Fibroblast of skin of left biceps (primary cell): Measurements from ENCODE around the gene CABP2.

ENCODE experiments used
- DNase-seq, 2 experiments: peaks; one replicate each; pipeline ENCODE4 v3.0.0-alpha.2; 2013; ENCODE audit warnings: low read depth in 2 of 2

Gene CABP2

GRCh38 chr11:67507864-67508485 lies 15.3 kb downstream of the CABP2 start, which contains the start of gene CDK2AP2:
CDK2AP2 (minus strand) TSS chr11:67508162; CDS start chr11:67508082, 80 bp downstream.
- peak; percentile 99 for DNase-seq

GRCh38 chr11:67507242-67507863 lies 15.9 kb downstream of the CABP2 start:
- peak; percentile 15 to 18 for DNase-seq

GRCh38 chr11:67506426-67507051 lies 16.7 kb downstream of the CABP2 start:
- no peak for DNase-seq

GRCh38 chr11:67505605-67506396 lies 17.4 kb downstream of the CABP2 start:
- DNase-seq: peak; percentile 28 to 34

- DNase-seq: no peak
Observed at GRCh38 chr11:67504950-67505581, 18.2 kb downstream of the CABP2 start, which contains the start of gene PITPNM1. PITPNM1 (minus strand) TSS chr11:67505363; CDS start chr11:67504180, 1,183 bp downstream.

- DNase-seq: no peak
Observed at GRCh38 chr11:67504005-67504949, 19.0 kb downstream of the CABP2 start.

- no peak for DNase-seq
Observed at GRCh38 chr11:67503119-67504004, 19.9 kb downstream of the CABP2 start.

- DNase-seq: no peak
Observed at GRCh38 chr11:67502328-67502979, 20.8 kb downstream of the CABP2 start.

- no peak for DNase-seq
Observed at GRCh38 chr11:67501854-67502253, 21.4 kb downstream of the CABP2 start.

GRCh38 chr11:67500831-67501715 lies 22.2 kb downstream of the CABP2 start:
- DNase-seq: no peak

- DNase-seq: no peak
Observed at GRCh38 chr11:67500484-67500821, 22.8 kb downstream of the CABP2 start.

GRCh38 chr11:67499808-67500483 lies 23.3 kb downstream of the CABP2 start:
- no peak for DNase-seq

- no peak for DNase-seq
Observed at GRCh38 chr11:67498544-67498972, 24.7 kb downstream of the CABP2 start.

- no peak for DNase-seq
Observed at GRCh38 chr11:67497656-67498291, 25.5 kb downstream of the CABP2 start.

GRCh38 chr11:67496113-67496512 lies 27.1 kb downstream of the CABP2 start:
- no peak for DNase-seq

GRCh38 chr11:67495234-67496005 lies 27.8 kb downstream of the CABP2 start:
- DNase-seq: no peak
